Panc1 (cell line): ENCODE data around the gene SPTBN1.

ENCODE experiments used
- CTCF ChIP-seq: fragments of 450-650 bp; IDR thresholded peaks from 2 replicates; pipeline ENCODE4 v1.5.1; 2017; ENCODE audit warnings: mild to moderate bottlenecking
- POLR2AphosphoS5 ChIP-seq: IDR thresholded peaks from 2 replicates; pipeline ENCODE4 v1.6.1; 2012; ENCODE audit warnings: mild to moderate bottlenecking, low read depth, low read length, moderate library complexity

DNA sequence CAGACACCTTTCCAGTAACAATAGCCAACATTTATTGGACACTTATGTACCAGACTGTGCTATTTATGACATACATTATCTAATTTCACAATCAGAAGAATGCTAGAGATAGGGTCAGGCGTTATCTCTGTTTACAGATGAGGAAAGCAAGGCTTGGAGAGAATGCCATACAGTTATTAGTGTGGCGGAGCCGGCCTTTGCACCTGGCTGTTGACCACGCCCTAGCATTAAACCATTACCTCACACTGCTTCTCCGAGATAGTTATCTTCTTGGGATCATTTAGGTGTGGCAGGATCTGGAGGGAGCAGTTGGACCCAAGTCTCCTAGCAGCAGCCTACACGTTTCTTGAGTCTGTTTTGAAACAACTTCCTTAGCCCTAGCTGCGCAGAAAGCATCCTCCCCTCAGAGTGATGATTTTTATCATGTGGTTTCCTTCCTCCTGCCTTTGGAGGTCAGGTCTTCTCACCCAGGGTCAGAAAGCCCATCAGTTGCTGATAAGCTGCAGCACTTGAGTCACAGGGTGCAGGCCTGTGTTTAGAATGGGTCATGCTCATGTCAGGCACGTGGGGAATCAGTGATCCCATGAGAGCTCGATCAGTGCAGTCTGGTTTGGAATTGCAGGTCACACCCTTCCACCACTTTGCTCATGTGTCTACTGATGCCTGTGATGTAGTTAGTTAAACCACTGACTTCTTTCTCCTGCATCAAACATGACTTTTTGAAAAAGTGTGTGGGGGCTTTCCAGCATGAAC is 118.2 kb downstream of the SPTBN1 start:
- TF ChIP-seq CTCF (no peak), POLR2AphosphoS5 (no peak)
